Measurements from ENCODE around the gene KIF24. TPM values are rescaled to one million over a fixed set of nuclear protein-coding genes. Genes with fewer than 3 reads are reported as not detected.
"Not testable (repeated sequence)": the region's sequence is repeated elsewhere in the genome, so short reads cannot be mapped to it uniquely, and the experiment has no call there.

The KIF24 gene
- total and polyA plus RNA-seq, 2 donors (not counting 1 experiment from before 2014, with no cell fraction given), result 0.07 to 0.79 TPM

DNA sequence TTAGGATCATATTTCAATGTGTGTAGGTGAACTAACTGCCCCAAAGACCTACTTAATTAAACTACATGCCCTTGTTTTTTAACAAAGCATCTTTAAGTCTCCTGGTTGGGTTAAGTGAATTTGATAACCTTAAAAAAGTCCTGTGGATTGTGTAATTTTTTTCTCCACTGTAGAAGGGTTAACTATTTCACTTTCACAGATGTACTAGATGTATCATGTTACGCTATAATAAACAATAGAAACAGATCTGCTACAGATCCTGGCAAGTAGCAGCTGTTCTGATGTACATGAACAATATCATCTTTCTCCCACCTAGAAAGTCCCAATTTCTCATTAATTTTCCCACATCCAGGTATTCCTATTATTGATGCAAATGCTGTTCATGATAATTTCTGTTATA, 18.9 kb downstream of the KIF24 start:
- Mint-ChIP-seq H3K9me3 (ENCODE audit: insufficient read depth) (no peaks in the 10 kb centered on the region), H3K27ac (no peak overlapping the region), H3K27me3 (no peaks in the 10 kb centered on the region), H3K4me1 (no peaks in the 10 kb centered on the region), H3K4me3 (no peak overlapping the region)
- H3K27me3 ChIP-seq (replicated peaks in 1 of 4; ENCODE audit: control extremely low read depth in 1 of 4, control insufficient read depth in 3 of 4, insufficient read depth in 4 of 4, low read length in 3 of 4), result no peaks in the 10 kb centered on the region
- H3K27ac ChIP-seq (ENCODE audit: low read length in 2 of 2), result no peak overlapping the region
- ChIA-PET POLR2A (no interaction called here), CTCF (no interaction called here)
- H3K4me2 ChIP-seq (replicated peaks; ENCODE audit: low read depth, low read length, poor library complexity, severe bottlenecking), result no peak overlapping the region
- no peaks in the 10 kb centered on the region for H3K36me3 ChIP-seq (replicated peaks in 1 of 2; ENCODE audit: control extremely low read depth in 1 of 2, control insufficient read depth in 1 of 2, extremely low read depth in 1 of 2, insufficient read depth in 2 of 2, low read length in 1 of 2)
- H3K9me3 ChIP-seq (ENCODE audit: control extremely low read depth in 1 of 3, control insufficient read depth in 2 of 3, insufficient read depth in 1 of 3, low read length in 2 of 3), result peaks cover 0 to 7% (median 0%) of the 10 kb centered on the region in 3 donors
- no peak overlapping the region for H3K9ac ChIP-seq (ENCODE audit: low read length)
- no peak for ATAC-seq (ENCODE audit: low read depth)
- no peaks in the 10 kb centered on the region for H3K4me1 ChIP-seq (ENCODE audit: control insufficient read depth in 2 of 2, insufficient read depth in 2 of 2, low read length in 2 of 2)
- no peak overlapping the region for H2AFZ ChIP-seq (ENCODE audit: insufficient read depth, low read depth, low read length, poor library complexity, severe bottlenecking)
- WGBS (ENCODE audit: insufficient coverage), result no CpG with 5 or more reads among the region's 1 CpG
- intact Hi-C loops (cut with micrococcal nuclease), result no loop called here
- no peaks in the 10 kb centered on the region for H3K79me2 ChIP-seq (ENCODE audit: control insufficient read depth, insufficient read depth, low read length)
- H3K4me3 ChIP-seq (ENCODE audit: control extremely low read depth in 1 of 5, extremely low read depth in 1 of 5, insufficient read depth in 1 of 5, low read depth in 2 of 5, low read length in 4 of 5), result no peak overlapping the region
- no peaks in the 10 kb centered on the region for H4K20me1 ChIP-seq (ENCODE audit: control insufficient read depth, insufficient read depth, low read length, poor library complexity, severe bottlenecking)
- TF ChIP-seq EZH2 (IDR thresholded peaks at IDR 0.05; ENCODE audit: borderline replicate concordance, insufficient read depth, low read depth, low read length, poor library complexity, severe bottlenecking), result no peak
- TF ChIP-seq, protein P1, sequence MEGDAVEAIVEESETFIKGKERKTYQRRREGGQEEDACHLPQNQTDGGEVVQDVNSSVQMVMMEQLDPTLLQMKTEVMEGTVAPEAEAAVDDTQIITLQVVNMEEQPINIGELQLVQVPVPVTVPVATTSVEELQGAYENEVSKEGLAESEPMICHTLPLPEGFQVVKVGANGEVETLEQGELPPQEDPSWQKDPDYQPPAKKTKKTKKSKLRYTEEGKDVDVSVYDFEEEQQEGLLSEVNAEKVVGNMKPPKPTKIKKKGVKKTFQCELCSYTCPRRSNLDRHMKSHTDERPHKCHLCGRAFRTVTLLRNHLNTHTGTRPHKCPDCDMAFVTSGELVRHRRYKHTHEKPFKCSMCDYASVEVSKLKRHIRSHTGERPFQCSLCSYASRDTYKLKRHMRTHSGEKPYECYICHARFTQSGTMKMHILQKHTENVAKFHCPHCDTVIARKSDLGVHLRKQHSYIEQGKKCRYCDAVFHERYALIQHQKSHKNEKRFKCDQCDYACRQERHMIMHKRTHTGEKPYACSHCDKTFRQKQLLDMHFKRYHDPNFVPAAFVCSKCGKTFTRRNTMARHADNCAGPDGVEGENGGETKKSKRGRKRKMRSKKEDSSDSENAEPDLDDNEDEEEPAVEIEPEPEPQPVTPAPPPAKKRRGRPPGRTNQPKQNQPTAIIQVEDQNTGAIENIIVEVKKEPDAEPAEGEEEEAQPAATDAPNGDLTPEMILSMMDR (IDR thresholded peaks at IDR 0.05), result no peak
- DNase-seq, result no peak

DNA sequence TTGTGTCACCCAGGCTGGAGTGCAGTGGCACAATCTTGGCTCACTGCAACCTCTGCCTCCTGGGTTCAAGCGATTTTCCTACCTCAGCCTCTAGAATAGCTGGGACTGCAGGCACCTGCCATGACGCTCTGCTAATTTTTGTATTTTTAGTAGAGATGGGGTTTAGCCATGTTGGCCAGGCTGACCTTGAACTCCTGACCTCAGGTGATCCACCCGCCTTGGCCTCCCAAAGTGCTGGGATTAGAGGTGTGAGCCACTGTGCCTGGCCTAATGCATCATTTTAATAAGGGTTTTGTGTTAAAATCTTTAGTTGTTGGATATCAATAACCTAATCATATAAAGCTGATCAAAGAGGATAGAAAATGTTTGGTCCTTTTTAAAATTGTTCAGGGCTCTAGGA, 20.8 kb downstream of the KIF24 start:
- H3K9me3 ChIP-seq (ENCODE audit: control extremely low read depth in 1 of 3, control insufficient read depth in 2 of 3, insufficient read depth in 1 of 3, low read length in 2 of 3); H3K4me3 ChIP-seq (ENCODE audit: control extremely low read depth in 1 of 5, extremely low read depth in 1 of 5, insufficient read depth in 1 of 5, low read depth in 2 of 5, low read length in 4 of 5); H3K4me3 Mint-ChIP-seq; intact Hi-C loops (cut with micrococcal nuclease); H3K36me3 ChIP-seq (replicated peaks in 1 of 2; ENCODE audit: control extremely low read depth in 1 of 2, control insufficient read depth in 1 of 2, extremely low read depth in 1 of 2, insufficient read depth in 2 of 2, low read length in 1 of 2); H3K27me3 ChIP-seq (replicated peaks in 1 of 4; ENCODE audit: control extremely low read depth in 1 of 4, control insufficient read depth in 3 of 4, insufficient read depth in 4 of 4, low read length in 3 of 4); H3K9me3 Mint-ChIP-seq (ENCODE audit: insufficient read depth); H2AFZ ChIP-seq (ENCODE audit: insufficient read depth, low read depth, low read length, poor library complexity, severe bottlenecking); H3K27me3 Mint-ChIP-seq; POLR2A ChIA-PET; H3K79me2 ChIP-seq (ENCODE audit: control insufficient read depth, insufficient read depth, low read length); ATAC-seq (ENCODE audit: low read depth); H3K4me2 ChIP-seq (replicated peaks; ENCODE audit: low read depth, low read length, poor library complexity, severe bottlenecking); H3K27ac ChIP-seq (ENCODE audit: low read length in 2 of 2); H3K27ac Mint-ChIP-seq; DNase-seq; H3K9ac ChIP-seq (ENCODE audit: low read length); H4K20me1 ChIP-seq (ENCODE audit: control insufficient read depth, insufficient read depth, low read length, poor library complexity, severe bottlenecking); H3K4me1 Mint-ChIP-seq; H3K4me1 ChIP-seq (ENCODE audit: control insufficient read depth in 2 of 2, insufficient read depth in 2 of 2, low read length in 2 of 2): not testable (repeated sequence)
- CTCF ChIA-PET, result interaction anchor here (0.7 kb wide), 1 partner anchor 1669 kb away, joined by 4 read pairs; no protein-coding TSS in a partner anchor
- WGBS (ENCODE audit: insufficient coverage), result 96% methylated on average over 3 of the region's 3 CpGs

DNA sequence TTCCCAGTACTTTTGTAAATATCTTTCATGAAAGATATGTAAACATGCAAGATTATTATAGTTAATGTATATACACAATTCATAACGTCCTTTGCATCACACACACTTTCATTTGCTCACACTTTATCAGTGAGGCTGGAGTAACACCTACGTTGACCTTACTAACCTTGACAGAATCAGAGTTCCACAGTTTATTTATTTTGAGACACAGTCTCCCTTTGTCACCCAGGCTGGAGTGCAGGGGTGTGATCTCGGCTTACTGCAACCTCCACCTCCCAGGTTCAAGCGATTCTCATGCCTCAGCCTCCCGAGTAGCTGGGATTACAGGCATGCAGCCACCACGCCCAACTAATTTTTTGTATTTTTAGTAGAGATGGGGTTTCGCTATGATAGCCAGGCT, 28.0 kb downstream of the KIF24 start:
- H3K27me3 ChIP-seq (replicated peaks in 1 of 4; ENCODE audit: control extremely low read depth in 1 of 4, control insufficient read depth in 3 of 4, insufficient read depth in 4 of 4, low read length in 3 of 4); H3K4me3 Mint-ChIP-seq; ATAC-seq (ENCODE audit: low read depth); H3K36me3 ChIP-seq (replicated peaks in 1 of 2; ENCODE audit: control extremely low read depth in 1 of 2, control insufficient read depth in 1 of 2, extremely low read depth in 1 of 2, insufficient read depth in 2 of 2, low read length in 1 of 2); H3K79me2 ChIP-seq (ENCODE audit: control insufficient read depth, insufficient read depth, low read length); H3K27ac ChIP-seq (ENCODE audit: low read length in 2 of 2); CTCF ChIA-PET; H4K20me1 ChIP-seq (ENCODE audit: control insufficient read depth, insufficient read depth, low read length, poor library complexity, severe bottlenecking); intact Hi-C loops (cut with micrococcal nuclease); H3K4me1 ChIP-seq (ENCODE audit: control insufficient read depth in 2 of 2, insufficient read depth in 2 of 2, low read length in 2 of 2); H3K4me1 Mint-ChIP-seq; H3K4me3 ChIP-seq (ENCODE audit: control extremely low read depth in 1 of 5, extremely low read depth in 1 of 5, insufficient read depth in 1 of 5, low read depth in 2 of 5, low read length in 4 of 5); POLR2A ChIA-PET; H3K9me3 ChIP-seq (ENCODE audit: control extremely low read depth in 1 of 3, control insufficient read depth in 2 of 3, insufficient read depth in 1 of 3, low read length in 2 of 3); H3K27ac Mint-ChIP-seq; H3K27me3 Mint-ChIP-seq; H3K9me3 Mint-ChIP-seq (ENCODE audit: insufficient read depth); H2AFZ ChIP-seq (ENCODE audit: insufficient read depth, low read depth, low read length, poor library complexity, severe bottlenecking); H3K4me2 ChIP-seq (replicated peaks; ENCODE audit: low read depth, low read length, poor library complexity, severe bottlenecking); H3K9ac ChIP-seq (ENCODE audit: low read length); DNase-seq: not testable (repeated sequence)
- WGBS (ENCODE audit: insufficient coverage), result 100% methylated on average over 2 of the region's 7 CpGs
